Hepatocyte (in vitro differentiated cells): Measurements from ENCODE around the gene DESI1. TPM values are rescaled to one million over a fixed set of nuclear protein-coding genes. Genes with fewer than 3 reads are reported as not detected.

Experiments used
- DNase-seq: peaks from one replicate; pipeline ENCODE4 v3.0.0-alpha.2; 2016; ENCODE audit warnings: low spot score
- H2AFZ ChIP-seq: fragments of 200-600 bp; sonication (generic); 2 replicates; pipeline ENCODE4 v1.6.0; 2016; ENCODE audit warnings: antibody characterized with exemption, mild to moderate bottlenecking
- H3K27ac ChIP-seq: fragments of 200-600 bp; sonication (generic); 2 replicates; pipeline ENCODE4 v1.5.1; 2016; ENCODE audit warnings: mild to moderate bottlenecking
- H3K27me3 ChIP-seq: fragments of 200-600 bp; sonication (generic); 2 replicates; pipeline ENCODE4 v1.6.1; 2016
- H3K36me3 ChIP-seq: fragments of 200-600 bp; sonication (generic); replicated peaks from 2 replicates; pipeline ENCODE4 v1.5.1; 2016; ENCODE audit warnings: low read depth; ENCODE audit not compliant: insufficient read depth
- H3K4me1 ChIP-seq: fragments of 200-600 bp; sonication (generic); 2 replicates; pipeline ENCODE4 v1.5.1; 2016; ENCODE audit warnings: mild to moderate bottlenecking, moderate library complexity; ENCODE audit not compliant: insufficient read depth
- H3K4me2 ChIP-seq: fragments of 200-600 bp; sonication (generic); 2 replicates; pipeline ENCODE4 v1.6.0; 2016
- H3K4me3 ChIP-seq: fragments of 200-600 bp; sonication (generic); 2 replicates; pipeline ENCODE4 v1.5.1; 2016; ENCODE audit warnings: mild to moderate bottlenecking
- H3K79me2 ChIP-seq: fragments of 200-600 bp; sonication (generic); 2 replicates; pipeline ENCODE4 v1.6.0; 2017; ENCODE audit warnings: mild to moderate bottlenecking
- H3K9me2 ChIP-seq: fragments of 200-600 bp; sonication (generic); replicated peaks from 2 replicates; pipeline ENCODE4 v1.6.0; 2017; ENCODE audit warnings: mild to moderate bottlenecking; ENCODE audit not compliant: insufficient read depth
- H3K9me3 ChIP-seq: fragments of 200-600 bp; sonication (generic); 2 replicates; pipeline ENCODE4 v1.5.1; 2016; ENCODE audit warnings: low read depth, mild to moderate bottlenecking
- H4K20me1 ChIP-seq: fragments of 200-600 bp; sonication (generic); 2 replicates; pipeline ENCODE4 v1.6.0; 2016; ENCODE audit warnings: mild to moderate bottlenecking; ENCODE audit not compliant: insufficient read depth, poor library complexity, severe bottlenecking
- CTCF ChIP-seq: fragments of 200-600 bp; sonication (generic); IDR thresholded peaks from 2 replicates; pipeline ENCODE4 v1.5.1; 2016; ENCODE audit warnings: antibody characterized with exemption, mild to moderate bottlenecking; ENCODE audit not compliant: poor library complexity
- EZH2 ChIP-seq: fragments of 200-600 bp; sonication (generic); IDR thresholded peaks from 2 replicates; pipeline ENCODE4 v1.6.1; 2016; ENCODE audit warnings: antibody characterized with exemption, mild to moderate bottlenecking, borderline replicate concordance
- EZH2phosphoT487 ChIP-seq: fragments of 200-600 bp; sonication (generic); IDR thresholded peaks from one replicate; pipeline ENCODE4 v1.6.1; 2018; ENCODE audit warnings: antibody characterized with exemption, mild to moderate bottlenecking, low read depth, moderate library complexity; ENCODE audit not compliant: unreplicated experiment, severe bottlenecking
- WGBS: methylation state at CpG from one replicate; pipeline ENCODE4 v1.1.6; 2016; ENCODE audit warnings: low lambda C conversion rate; ENCODE audit errors: missing lambda C conversion rate; 5-methylcytosine and 5-hydroxymethylcytosine counted together
- polyA plus RNA-seq: library from polyadenylated mRNA; unstranded; fragments of >200 nt; fragmentation: Nextera tagmentation; extraction: Ambion mirVana; gene quantifications from 2 replicates; pipeline ENCODE4 v1.2.1, GENCODE V29; 2016
- total RNA-seq: library from RNA; depleted of rRNA; stranded (reverse); fragments of >200 nt; gene quantifications from 2 replicates; pipeline ENCODE4 v1.2.3, GENCODE V29; 2014

DESI1 gene
- total and polyA plus RNA-seq, 2 experiments from 2014 or later: 29.0 to 32.5 TPM

- Histone ChIP-seq H3K4me2 (peak overlapping the region; percentile 87), H3K9me2 (no peaks in the 10 kb centered on the region), H3K4me1 (peaks cover 17% of the 10 kb centered on the region), H3K4me3 (peak overlapping the region; percentile 76), H4K20me1 (peaks cover 9% of the 10 kb centered on the region), H3K79me2 (peaks cover 88% of the 10 kb centered on the region), H3K9me3 (no peaks in the 10 kb centered on the region), H3K27me3 (no peaks in the 10 kb centered on the region), H2AFZ (peak overlapping the region; percentile 51), H3K27ac (peak overlapping the region; percentile 97), H3K36me3 (no peaks in the 10 kb centered on the region)
- 9% methylated on average over 8 of the region's 8 CpGs for WGBS
- DNase-seq: no peak
- TF ChIP-seq EZH2 (no peak), CTCF (no peak)
Observed at GRCh38 chr22:41621911-41622179, 1.0 kb upstream of the DESI1 start.

GRCh38 chr22:41621099-41621910 is 462 bp upstream of the DESI1 start, which contains the start of gene XRCC6:
TSS of gene XRCC6 (plus strand) at chr22:41621295. CDS start at chr22:41622005, 710 bp downstream.
- Histone ChIP-seq H3K9me2 (no peaks in the 10 kb centered on the region), H3K4me1 (peaks cover 17% of the 10 kb centered on the region), H3K4me3 (peak within 1 kb of the TSS; percentile 76), H3K9me3 (no peaks in the 10 kb centered on the region), H4K20me1 (peaks cover 9% of the 10 kb centered on the region), H3K4me2 (peak within 1 kb of the TSS; percentile 89), H3K79me2 (peaks cover 88% of the 10 kb centered on the region), H2AFZ (peak within 1 kb of the TSS; percentile 55), H3K27me3 (no peaks in the 10 kb centered on the region), H3K36me3 (no peaks in the 10 kb centered on the region), H3K27ac (peak within 1 kb of the TSS; percentile 97)
- WGBS: 1% methylated on average over 58 of the region's 70 CpGs
- TF ChIP-seq CTCF (no peak), EZH2phosphoT487 (no peak), EZH2 (no peak)
- DNase-seq: peak; percentile 100

DNA sequence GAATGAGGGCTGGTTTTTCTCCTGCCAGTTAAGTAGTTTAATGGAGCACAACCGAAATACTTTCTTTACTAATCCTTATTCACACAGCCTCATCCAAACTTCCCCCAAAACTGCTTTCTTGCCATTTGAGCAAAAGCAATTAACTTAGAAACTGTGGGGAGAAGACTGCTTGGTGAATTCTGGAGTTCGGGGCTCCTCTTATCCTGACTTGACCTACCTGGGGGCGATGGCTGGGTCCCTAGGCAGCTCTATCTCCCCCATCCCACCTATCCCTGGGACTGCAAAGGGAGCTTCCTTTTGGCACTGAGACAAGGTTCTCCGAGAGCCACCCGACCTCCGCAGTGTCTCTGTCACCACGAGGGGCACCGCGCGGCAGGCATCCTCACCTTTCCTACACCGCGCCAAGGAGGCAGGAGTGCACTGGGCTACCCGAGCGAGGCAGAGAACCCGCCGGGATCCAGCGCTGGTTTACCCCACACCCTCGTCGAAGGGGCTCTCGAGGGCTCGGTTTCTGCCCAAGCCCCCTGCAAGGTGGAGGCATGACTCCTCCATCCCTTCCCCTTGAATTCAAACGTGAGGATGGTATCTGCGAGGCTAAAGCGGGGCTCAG is 759 bp downstream of the DESI1 start:
- H3K4me1 ChIP-seq: peaks cover 17% of the 10 kb centered on the region
- H3K9me2 ChIP-seq: no peaks in the 10 kb centered on the region
- peaks cover 9% of the 10 kb centered on the region for H4K20me1 ChIP-seq
- peak; percentile 68 for DNase-seq
- no peaks in the 10 kb centered on the region for H3K36me3 ChIP-seq
- H3K4me2 ChIP-seq: peak overlapping the region; percentile 89
- peak overlapping the region; percentile 95 for H3K27ac ChIP-seq
- H3K79me2 ChIP-seq: peaks cover 85% of the 10 kb centered on the region
- peak overlapping the region; percentile 55 for H2AFZ ChIP-seq
- WGBS: 2% methylated on average over 24 of the region's 24 CpGs
- H3K27me3 ChIP-seq: no peaks in the 10 kb centered on the region
- no peak for TF ChIP-seq EZH2
- TF ChIP-seq EZH2phosphoT487: no peak
- no peak for TF ChIP-seq CTCF
- no peaks in the 10 kb centered on the region for H3K9me3 ChIP-seq
- H3K4me3 ChIP-seq: peak overlapping the region; percentile 55
